K562 (cell line): ENCODE results near the gene PCSK7.

Source experiments
- EZH2 ChIP-seq: IDR thresholded peaks from 2 replicates; pipeline ENCODE4 v1.6.1; 2012; ENCODE audit warnings: low read depth, mild to moderate bottlenecking, inconsistent platforms, low read length, borderline replicate concordance
- NR1H2 ChIP-seq: sonication (generic); formaldehyde crosslinking; IDR thresholded peaks from 2 replicates; pipeline ENCODE4 v1.4.0; 2020; ENCODE audit warnings: mild to moderate bottlenecking, missing genetic modification reagents
- RBFOX2 ChIP-seq: fragments of 200-400 bp; formaldehyde crosslinking; IDR thresholded peaks from 2 replicates; pipeline ENCODE4 v1.6.1; 2017; ENCODE audit warnings: low read depth, mild to moderate bottlenecking, low read length, moderate library complexity
- RBM39 ChIP-seq: fragments of 200-400 bp; formaldehyde crosslinking; optimal IDR thresholded peaks from 2 replicates; pipeline ENCODE3; 2018; ENCODE audit warnings: low read depth, low read length
- SP2 ChIP-seq: IDR thresholded peaks from 2 replicates; pipeline ENCODE4 v1.6.1; 2011; ENCODE audit warnings: mild to moderate bottlenecking, low read depth, low read length, moderate library complexity; ENCODE audit not compliant: poor library complexity, severe bottlenecking; ENCODE audit errors: extremely low read depth

GRCh38 chr11:117182551-117182935 is 49.3 kb downstream of the PCSK7 start:
- TF ChIP-seq RBFOX2 (no peak), EZH2 (no peak), SP2 (no peak), RBM39 (no peak), NR1H2 (CRISPR knock-in tag) (no peak)
